Breast epithelium (tissue), 4 donors: Measurements from ENCODE around the gene HNRNPL. TPM values are rescaled to one million over a fixed set of nuclear protein-coding genes. Genes with fewer than 3 reads are reported as not detected.
"Not testable (repeated sequence)": the region's sequence is repeated elsewhere in the genome, so short reads cannot be mapped to it uniquely, and the experiment has no call there.

ENCODE experiments used
- DNase-seq, 2 donors: peaks; one replicate each; pipeline ENCODE4 v3.0.0-alpha.2; 2019; ENCODE audit warnings: low spot score in 2 of 2
- H3K27ac ChIP-seq, 2 donors: fragments of 200-600 bp; sonication (generic) in 1 of 2; one replicate each; pipeline ENCODE4 v1.5.1; 2016 to 2019; ENCODE audit warnings: mild to moderate bottlenecking in 1 of 2
- H3K27me3 ChIP-seq, 2 donors: fragments of 200-600 bp; sonication (generic) in 1 of 2; one replicate each; pipeline versions ENCODE4 v1.5.1 to v1.6.0; 2017 to 2019; ENCODE audit warnings: control low read depth in 1 of 2, mild to moderate bottlenecking in 1 of 2
- H3K36me3 ChIP-seq: fragments of 200-600 bp; one replicate; pipeline ENCODE4 v1.5.1; 2019
- H3K4me1 ChIP-seq, 2 donors: fragments of 200-600 bp; sonication (generic); one replicate each; pipeline ENCODE4 v1.5.1; 2016 to 2019; ENCODE audit warnings: control low read depth in 1 of 2
- H3K4me3 ChIP-seq, 3 donors: fragments of 200-600 bp; sonication (generic); 1 replicate in 2 of 3; 2 replicates in 1 of 3; pipeline ENCODE4 v1.5.1; 2016 to 2019; ENCODE audit warnings: mild to moderate bottlenecking in 3 of 3, moderate library complexity in 2 of 3
- H3K9me3 ChIP-seq, 2 donors: fragments of 200-600 bp; sonication (generic) in 1 of 2; one replicate each; pipeline ENCODE4 v1.5.1; 2016 to 2019; ENCODE audit warnings: control low read depth in 1 of 2
- POLR2A ChIP-seq: fragments of 450-650 bp; IDR thresholded peaks from one replicate; pipeline ENCODE4 v1.6.1; 2016; ENCODE audit warnings: antibody characterized with exemption, mild to moderate bottlenecking, moderate library complexity
- POLR2AphosphoS5 ChIP-seq, 3 donors: sonication (generic); formaldehyde crosslinking; IDR thresholded peaks; one replicate each; pipeline ENCODE4 v1.6.1; 2017; ENCODE audit warnings: antibody characterized with exemption in 3 of 3
- intact Hi-C: fragments of 100-400 bp; cut with DNase I; formaldehyde crosslinking; loops from one replicate; pipeline ENCODE4 v1.15.1; 2023; ENCODE audit warnings: low total_unique reads
- total RNA-seq, 3 donors: library from RNA; depleted of rRNA; stranded (reverse); fragments of >200 nt; gene quantifications; one replicate each; pipeline ENCODE4 v1.1.0, GENCODE V29; 2016
- TF ChIP-seq, protein P1 (sequence below), 3 donors: fragments of 450-650 bp; IDR thresholded peaks; one replicate each; pipeline ENCODE4 v1.5.1; 2016 to 2017; ENCODE audit warnings: antibody characterized with exemption in 3 of 3, mild to moderate bottlenecking in 3 of 3, moderate library complexity in 3 of 3

HNRNPL gene
- total RNA-seq, 3 donors from 2014 or later, result 164 to 193 (median 168) TPM

DNA sequence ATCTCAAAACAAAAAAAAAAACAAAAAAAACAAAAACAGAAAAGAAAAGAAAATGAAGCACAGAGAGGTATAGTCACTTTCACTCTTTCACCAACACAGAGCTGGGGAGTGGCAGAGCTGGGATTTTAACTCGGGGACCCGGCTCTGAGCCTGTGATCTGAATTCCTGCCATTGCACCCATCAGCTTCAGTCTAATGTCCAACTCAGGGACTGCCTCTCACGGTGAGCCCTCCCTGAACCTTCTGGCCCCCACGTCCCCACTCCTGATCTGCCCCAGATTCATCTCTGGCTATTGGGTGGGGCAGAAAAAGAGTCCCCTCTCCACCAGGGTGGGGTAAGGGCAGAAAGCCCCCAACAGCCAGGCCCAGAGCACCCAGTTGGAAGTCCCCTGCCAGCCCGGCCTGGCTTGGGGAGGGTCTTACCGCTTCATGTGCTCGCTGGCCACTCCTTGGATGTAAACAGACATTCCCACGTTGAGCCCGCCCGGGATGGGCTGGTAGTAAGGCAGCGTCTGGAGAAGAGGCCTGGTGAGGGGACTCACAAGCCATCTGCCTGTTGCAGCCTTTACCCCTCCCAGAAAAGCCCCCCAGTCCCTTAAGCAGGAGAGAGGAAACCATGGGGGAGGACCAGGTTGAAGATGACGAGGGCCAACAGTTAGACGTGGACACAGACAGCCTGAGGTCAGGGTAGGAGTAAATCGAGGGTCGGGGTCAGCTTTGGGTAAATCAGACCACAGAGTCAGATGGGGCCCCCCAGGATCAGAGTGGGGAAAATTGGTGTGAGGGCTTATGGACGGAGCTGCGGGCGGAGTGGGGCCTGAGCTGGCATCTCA, 37.6 kb downstream of the HNRNPL start:
- intact Hi-C loops, result no loop called here
- Histone ChIP-seq H3K36me3 (peaks cover 5% of the 10 kb centered on the region), H3K4me3 (no peak overlapping the region), H3K9me3 (no peaks in the 10 kb centered on the region), H3K4me1 (no peaks in the 10 kb centered on the region), H3K27ac (no peak overlapping the region), H3K27me3 (no peaks in the 10 kb centered on the region)
- no peak for DNase-seq
- TF ChIP-seq, protein P1, sequence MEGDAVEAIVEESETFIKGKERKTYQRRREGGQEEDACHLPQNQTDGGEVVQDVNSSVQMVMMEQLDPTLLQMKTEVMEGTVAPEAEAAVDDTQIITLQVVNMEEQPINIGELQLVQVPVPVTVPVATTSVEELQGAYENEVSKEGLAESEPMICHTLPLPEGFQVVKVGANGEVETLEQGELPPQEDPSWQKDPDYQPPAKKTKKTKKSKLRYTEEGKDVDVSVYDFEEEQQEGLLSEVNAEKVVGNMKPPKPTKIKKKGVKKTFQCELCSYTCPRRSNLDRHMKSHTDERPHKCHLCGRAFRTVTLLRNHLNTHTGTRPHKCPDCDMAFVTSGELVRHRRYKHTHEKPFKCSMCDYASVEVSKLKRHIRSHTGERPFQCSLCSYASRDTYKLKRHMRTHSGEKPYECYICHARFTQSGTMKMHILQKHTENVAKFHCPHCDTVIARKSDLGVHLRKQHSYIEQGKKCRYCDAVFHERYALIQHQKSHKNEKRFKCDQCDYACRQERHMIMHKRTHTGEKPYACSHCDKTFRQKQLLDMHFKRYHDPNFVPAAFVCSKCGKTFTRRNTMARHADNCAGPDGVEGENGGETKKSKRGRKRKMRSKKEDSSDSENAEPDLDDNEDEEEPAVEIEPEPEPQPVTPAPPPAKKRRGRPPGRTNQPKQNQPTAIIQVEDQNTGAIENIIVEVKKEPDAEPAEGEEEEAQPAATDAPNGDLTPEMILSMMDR (IDR thresholded peaks at IDR 0.05), result no peak
- no peak for TF ChIP-seq POLR2A
- TF ChIP-seq POLR2AphosphoS5 (IDR thresholded peaks at IDR 0.05), result no peak

DNA sequence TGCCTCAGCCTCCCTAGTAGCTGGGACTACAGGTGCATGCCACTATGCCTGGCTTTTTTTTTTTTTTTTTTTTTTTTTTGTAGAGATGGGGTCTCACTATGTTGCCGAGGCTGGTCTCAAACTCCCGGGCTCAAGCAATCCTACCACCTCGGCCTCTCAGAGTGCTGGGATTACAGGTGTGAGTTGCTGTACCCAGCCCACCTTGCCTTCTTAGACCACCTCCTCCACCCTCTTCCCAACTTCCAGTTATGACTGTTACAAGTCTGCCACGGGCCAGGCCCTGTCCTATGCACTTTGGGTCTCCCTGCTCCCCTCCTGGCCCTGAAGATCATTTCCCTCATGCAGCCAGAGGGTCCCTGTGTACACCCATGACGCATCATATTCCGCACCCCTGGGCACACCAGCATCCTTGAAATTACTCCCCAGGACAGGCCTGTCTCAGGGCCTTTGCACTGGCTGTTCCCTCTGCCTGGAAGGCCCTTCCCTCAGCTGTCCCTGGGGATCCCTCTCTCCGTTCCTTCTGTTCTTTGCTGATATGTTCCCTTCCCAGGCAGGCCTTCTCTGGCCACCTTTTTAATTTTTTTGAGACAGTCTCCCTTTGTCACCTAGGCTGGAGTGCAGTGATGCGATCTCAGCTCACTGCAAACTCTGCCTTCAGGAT, 40.1 kb downstream of the HNRNPL start:
- H3K4me3 ChIP-seq, result no peak overlapping the region
- intact Hi-C loops, result no loop called here
- TF ChIP-seq POLR2AphosphoS5 (IDR thresholded peaks at IDR 0.05), result no peak
- TF ChIP-seq, protein P1 (IDR thresholded peaks at IDR 0.05), result no peak
- TF ChIP-seq POLR2A, result no peak
- no peaks in the 10 kb centered on the region for H3K27me3 ChIP-seq
- no peak overlapping the region for H3K27ac ChIP-seq
- H3K36me3 ChIP-seq, result no peaks in the 10 kb centered on the region
- H3K4me1 ChIP-seq, result no peaks in the 10 kb centered on the region
- H3K9me3 ChIP-seq, result no peaks in the 10 kb centered on the region
- no peak for DNase-seq

DNA sequence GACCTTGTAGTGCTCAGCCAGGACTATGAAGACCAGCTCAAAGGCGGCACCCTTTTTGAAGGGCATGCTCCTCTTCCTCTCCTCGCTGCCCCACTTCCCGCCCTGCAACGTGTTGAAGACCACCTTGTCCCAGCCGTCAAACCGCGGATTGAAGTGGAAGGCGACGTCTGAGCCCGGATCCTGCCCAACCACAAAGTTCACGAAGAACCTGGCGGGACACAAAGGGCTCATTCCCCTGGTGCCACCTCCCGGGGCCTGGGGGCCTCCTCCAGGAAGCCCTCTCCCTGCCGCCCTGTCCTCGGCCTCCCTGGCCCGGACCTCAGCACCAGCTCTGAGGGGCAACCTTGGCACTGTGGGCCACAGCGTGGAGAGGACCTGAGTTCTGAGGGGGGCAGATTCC, 41.0 kb downstream of the HNRNPL start:
- H3K27ac ChIP-seq, result no peak overlapping the region
- intact Hi-C loops, result no loop called here
- no peak overlapping the region for H3K4me3 ChIP-seq
- DNase-seq, result no peak
- H3K27me3 ChIP-seq, result no peaks in the 10 kb centered on the region
- H3K4me1 ChIP-seq, result no peaks in the 10 kb centered on the region
- no peaks in the 10 kb centered on the region for H3K9me3 ChIP-seq
- TF ChIP-seq POLR2A, result no peak
- no peak for TF ChIP-seq POLR2AphosphoS5 (IDR thresholded peaks at IDR 0.05)
- TF ChIP-seq, protein P1 (IDR thresholded peaks at IDR 0.05), result no peak
- H3K36me3 ChIP-seq, result no peaks in the 10 kb centered on the region

DNA sequence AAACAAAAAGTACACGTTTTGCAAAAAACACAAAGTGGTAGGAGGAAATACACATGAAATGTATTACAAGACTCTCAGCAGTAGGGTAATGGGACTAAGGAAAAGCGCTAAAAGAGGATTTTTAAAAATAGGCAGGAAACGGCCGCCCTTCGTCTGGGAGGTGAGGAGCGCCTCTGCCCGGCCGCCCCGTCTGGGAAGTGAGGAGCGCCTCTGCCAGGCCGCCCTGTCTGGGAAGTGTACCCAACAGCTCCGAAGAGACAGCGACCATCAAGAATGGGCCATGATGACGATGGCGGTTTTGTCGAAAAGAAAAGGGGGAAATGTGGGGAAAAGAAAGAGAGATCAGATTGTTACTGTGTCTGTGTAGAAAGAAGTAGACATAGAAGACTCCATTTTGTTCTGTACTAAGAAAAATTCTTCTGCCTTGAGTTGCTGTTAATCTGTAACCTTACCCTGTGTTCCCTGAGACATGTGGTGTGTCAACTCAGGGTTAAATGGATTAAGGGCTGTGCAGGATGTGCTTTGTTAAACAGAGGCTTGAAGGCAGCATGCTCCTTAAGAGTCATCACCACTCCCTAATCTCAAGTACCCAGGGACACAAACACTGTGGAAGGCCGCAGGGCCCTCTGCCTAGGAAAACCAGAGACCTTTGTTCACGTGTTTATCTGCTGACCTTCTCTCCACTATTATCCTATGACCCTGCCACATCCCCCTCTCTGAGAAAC, 42.2 kb downstream of the HNRNPL start:
- DNase-seq, intact Hi-C loops, H3K4me1 ChIP-seq, H3K4me3 ChIP-seq, H3K27me3 ChIP-seq, H3K27ac ChIP-seq, H3K9me3 ChIP-seq, H3K36me3 ChIP-seq: not testable (repeated sequence)

DNA sequence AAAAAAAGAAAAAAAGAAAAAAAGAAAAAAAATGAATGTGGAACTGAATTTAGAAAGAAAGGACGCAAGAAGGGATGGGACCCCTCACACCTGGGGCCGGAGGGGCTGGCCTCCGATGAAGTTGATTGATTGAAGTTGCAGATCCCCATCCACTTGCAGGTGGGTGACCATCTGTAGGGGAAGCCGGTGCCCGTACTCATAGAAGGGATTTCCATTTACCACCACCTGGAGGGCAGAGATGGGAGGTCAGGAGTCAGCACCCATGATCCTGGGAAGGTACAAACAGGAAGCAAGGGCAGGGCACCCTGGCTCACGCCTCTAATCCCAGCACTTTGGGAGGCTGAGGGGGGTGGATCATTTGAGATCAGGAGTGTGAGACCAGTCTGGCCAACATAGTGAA, 43.4 kb downstream of the HNRNPL start:
- no peak for DNase-seq
- H3K27ac ChIP-seq, result no peak overlapping the region
- H3K4me3 ChIP-seq, result no peak overlapping the region
- no peaks in the 10 kb centered on the region for H3K9me3 ChIP-seq
- no peaks in the 10 kb centered on the region for H3K4me1 ChIP-seq
- no peaks in the 10 kb centered on the region for H3K27me3 ChIP-seq
- TF ChIP-seq POLR2A, result no peak
- TF ChIP-seq, protein P1 (IDR thresholded peaks at IDR 0.05), result no peak
- TF ChIP-seq POLR2AphosphoS5 (IDR thresholded peaks at IDR 0.05), result no peak
- intact Hi-C loops, result no loop called here
- no peaks in the 10 kb centered on the region for H3K36me3 ChIP-seq
